Sciatic nerve (tissue), 2 donors: Measurements from ENCODE around the gene ZBTB16. TPM values are rescaled to one million over a fixed set of nuclear protein-coding genes. Genes with fewer than 3 reads are reported as not detected.
A peak's percentile ranks its signal among the peaks of the same experiment; 100 is the strongest.

Experiments
- ATAC-seq: fragments of 200-7000 bp; cut with Tn5 transposase; one replicate; pipeline ENCODE4 v1.9.1; 2020; ENCODE audit warnings: mild to moderate bottlenecking, moderate library complexity
- DNase-seq: peaks from one replicate; pipeline ENCODE4 v3.0.0-alpha.2; 2020; ENCODE audit warnings: low spot score
- intact Hi-C: fragments of 100-400 bp; cut with DNase I; formaldehyde crosslinking; loops from one replicate; pipeline ENCODE4 v1.14.2; 2022
- total RNA-seq: library from RNA; stranded (reverse); fragmentation: NEBNext Ultra II Directional; extraction: Animal tissue kit (Norgen Biotek cat#: 25700); gene quantifications from one replicate; pipeline ENCODE4 v1.2.1, GENCODE V29; 2021
- donor health status: DM: no; HTN: no; CAD: no.
- donor health status: DM: no; HTN: no; CAD: no.

The ZBTB16 gene
- total RNA-seq, 1 donor from 2014 or later, result 22.7 TPM

DNA sequence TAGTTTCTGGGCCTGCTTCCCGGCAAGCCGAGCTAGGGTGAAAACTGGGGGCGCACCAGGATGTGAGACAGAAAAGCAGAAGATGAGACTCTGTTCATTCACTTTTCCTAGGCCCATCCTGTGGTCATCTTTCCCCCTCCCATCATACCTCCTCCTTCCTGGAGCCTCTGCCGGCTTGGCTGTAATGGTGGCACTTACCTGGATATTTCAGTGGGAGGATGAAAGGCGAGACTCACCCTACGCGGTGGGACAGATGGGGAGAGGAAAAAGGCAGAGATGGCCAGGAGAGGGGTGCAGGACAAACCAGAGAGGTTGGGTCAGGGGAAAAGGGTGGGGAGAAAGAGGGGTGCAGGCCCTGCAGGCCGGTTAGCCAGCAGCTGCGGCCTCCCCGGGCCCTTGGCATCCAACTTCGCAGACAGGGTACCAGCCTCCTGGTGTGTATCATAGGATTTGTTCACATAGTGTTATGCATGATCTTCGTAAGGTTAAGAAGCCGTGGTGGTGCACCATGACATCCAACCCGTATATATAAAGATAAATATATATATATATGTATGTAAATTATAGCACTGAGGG is 195.1 kb downstream of the ZBTB16 start:
- ATAC-seq, result no peak
- intact Hi-C loops, result loop anchor here (5.0 kb wide), 1 partner anchor 197 kb away; the partner anchor contains the start of gene ZBTB16

DNA sequence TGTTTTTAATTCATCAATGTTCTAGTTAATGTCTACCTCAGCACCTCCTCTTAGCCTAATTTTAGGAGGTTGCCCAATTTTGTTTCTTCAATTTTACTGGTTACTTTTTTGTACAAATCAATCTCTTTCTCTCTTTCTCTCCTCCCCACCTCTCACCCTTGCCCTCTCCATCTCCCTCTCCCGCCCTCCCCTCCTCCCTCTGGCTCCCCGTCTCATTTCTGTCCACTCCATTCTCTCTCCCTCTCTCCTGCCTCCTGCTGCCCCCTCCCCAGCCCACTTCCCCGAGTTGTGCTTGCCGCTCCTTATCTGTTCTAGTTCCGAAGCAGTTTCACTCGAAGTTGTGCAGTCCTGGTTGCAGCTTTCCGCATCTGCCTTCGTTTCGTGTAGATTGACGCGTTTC is 195.8 kb downstream of the ZBTB16 start:
- no peak for DNase-seq
- intact Hi-C loops, result loop anchor here (5.0 kb wide), 1 partner anchor 198 kb away; the partner anchor contains the start of gene ZBTB16
- no peak for ATAC-seq

More for the DNA sequence above, 195.1 kb downstream of the ZBTB16 start:
- DNase-seq, result no peak

DNA sequence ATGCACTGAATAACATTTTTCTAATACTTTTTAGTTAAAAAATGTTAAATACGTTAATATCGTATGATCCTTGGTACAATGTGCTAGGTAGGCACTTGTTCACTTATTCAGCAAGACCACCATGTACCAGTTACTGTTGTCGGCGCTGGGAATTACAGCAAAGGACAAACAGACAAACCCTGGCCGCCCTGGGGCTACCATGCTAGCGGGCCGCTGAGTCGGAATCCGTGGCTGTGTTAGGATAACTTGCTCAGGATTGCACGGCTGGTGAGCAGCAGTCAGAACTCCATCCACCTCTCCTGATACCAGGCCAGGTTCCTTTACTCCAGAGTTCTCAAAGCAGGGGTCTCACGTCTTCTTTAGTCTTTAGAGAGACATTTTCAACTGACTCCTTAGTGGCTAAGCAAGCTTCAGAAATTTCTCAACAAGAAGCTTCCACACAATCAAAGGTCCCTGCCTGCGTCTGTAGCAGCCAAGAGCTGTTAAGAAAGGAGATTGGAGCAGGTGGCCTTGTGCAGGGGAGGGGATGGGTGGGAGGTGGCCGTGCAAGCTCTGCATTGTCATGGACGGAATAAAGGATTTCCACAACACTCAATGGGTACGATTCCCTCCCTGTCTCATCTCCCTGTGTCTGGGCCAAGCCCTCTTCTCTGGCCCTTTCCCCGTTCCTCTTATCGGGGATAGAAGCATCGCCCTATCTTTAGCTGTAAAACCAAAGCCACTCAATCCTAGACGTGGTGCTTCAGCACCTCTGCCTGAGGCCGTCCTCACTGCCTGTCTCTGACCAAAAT is 196.9 kb downstream of the ZBTB16 start:
- intact Hi-C loops, result loop anchor here (5.0 kb wide), 1 partner anchor 199 kb away; the partner anchor contains the start of gene ZBTB16
- DNase-seq (no peak), ATAC-seq (no peak)

GRCh38 chr11:114256967-114257286 is 197.4 kb downstream of the ZBTB16 start:
- DNase-seq (no peak), ATAC-seq (no peak)
- intact Hi-C loops, result loop anchor here (5.0 kb wide), 1 partner anchor 200 kb away; the partner anchor contains the start of gene ZBTB16

DNA sequence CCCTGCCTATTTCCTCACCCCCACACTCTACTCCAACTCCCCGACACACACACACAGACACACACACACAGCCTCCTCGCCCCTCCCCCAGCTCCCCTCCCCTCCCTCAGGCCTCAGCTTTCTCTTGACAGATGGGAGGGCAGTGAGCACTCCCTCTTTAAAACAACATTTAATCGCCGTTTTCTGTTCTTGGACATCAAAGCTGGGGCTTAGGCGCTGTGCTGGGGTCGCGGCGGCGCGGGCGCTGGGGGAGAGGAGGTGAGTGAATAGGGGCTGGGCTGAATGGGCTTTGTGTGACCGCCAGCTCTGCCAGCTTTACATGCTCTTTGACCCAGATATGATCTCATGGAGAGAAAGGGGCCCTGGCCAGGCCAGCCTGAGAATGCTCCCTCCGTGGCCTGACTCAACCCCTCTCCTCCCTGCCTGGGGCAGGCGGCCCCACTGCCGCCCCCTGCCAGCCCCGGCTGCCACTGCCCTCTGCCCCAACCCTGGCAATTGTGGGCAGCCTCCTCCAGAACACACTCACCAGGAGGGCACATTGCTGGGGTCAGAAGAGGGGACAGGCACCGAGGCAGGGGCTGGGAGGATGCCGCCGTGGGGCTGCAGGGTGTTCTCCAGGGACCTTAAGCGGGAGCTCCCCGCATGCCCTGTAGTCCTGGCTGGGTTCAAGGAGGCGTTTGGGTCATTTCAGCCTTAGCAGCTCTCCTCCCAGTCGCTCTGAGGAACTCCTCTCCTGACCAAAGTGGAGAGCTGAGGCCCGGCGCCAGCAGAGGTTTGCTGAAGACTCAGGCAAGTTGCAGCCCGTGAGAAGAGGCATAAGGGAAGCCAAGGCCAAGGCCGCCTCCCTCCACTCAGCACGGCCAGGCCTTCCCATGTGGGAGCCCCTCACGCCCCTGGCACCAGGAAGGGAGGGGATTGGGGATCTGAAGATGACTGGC is 198.4 kb downstream of the ZBTB16 start:
- peak; percentile 65 for ATAC-seq
- intact Hi-C loops, result loop anchor here (5.0 kb wide), 1 partner anchor 201 kb away; the partner anchor contains the start of gene ZBTB16
- DNase-seq, result peak; percentile 81

DNA sequence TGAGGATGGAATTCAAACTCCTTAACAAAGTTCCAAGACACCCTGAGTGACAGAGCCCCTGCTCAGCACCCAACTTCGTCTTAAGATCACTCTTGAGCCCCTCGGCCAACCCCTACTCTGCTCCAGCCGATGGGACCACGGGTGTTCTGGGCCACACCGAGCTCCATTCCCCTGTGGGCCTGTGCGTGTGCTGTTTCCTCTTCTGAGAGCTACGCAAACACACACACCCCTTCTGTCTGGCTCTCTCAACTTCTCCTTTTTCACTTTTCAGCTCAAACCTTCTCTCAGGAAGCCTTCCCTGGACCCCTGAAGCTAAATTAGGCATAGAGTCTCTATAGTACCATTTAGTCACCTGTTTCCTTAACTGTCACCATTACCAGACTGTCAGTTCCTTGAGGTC is 199.2 kb downstream of the ZBTB16 start:
- intact Hi-C loops, result loop anchor here (5.0 kb wide), 1 partner anchor 201 kb away; the partner anchor contains the start of gene ZBTB16
- ATAC-seq (peak; percentile 29), DNase-seq (no peak)

GRCh38 chr11:114259124-114259526 is 199.6 kb downstream of the ZBTB16 start:
- DNase-seq, result no peak
- intact Hi-C loops, result loop anchor here (5.0 kb wide), 1 partner anchor 202 kb away; the partner anchor contains the start of gene ZBTB16
- peak; percentile 20 for ATAC-seq

DNA sequence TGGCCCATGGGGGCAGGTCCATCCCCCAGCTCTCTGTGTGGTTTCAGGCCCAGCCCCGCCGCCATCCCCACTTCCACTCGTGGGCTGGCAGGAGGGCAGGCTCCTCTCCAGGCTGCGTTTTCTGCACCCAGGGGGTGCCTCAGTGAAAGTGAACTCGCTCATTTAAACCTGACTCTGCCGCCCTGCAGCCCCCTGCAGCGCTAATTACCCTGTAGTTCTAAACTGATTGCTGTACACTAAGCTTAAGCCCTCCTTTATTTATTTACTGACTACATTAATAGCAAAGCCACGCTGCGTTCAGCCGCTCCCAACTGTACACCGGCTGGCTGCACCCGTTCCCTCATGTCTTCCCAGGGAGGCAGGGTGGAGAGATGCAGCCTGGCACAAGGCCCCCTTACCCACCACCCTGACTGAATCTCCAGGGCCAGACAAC is 200.1 kb downstream of the ZBTB16 start:
- no peak for DNase-seq

GRCh38 chr11:114260077-114260476 is 200.6 kb downstream of the ZBTB16 start:
- intact Hi-C loops, result loop anchor here (5.0 to 10.0 kb wide), 3 partner anchors 228 to 368 kb away; no protein-coding TSS in a partner anchor
- no peak for ATAC-seq
- no peak for DNase-seq

More for the DNA sequence above, 200.1 kb downstream of the ZBTB16 start:
- intact Hi-C loops, result loop anchor here (5.0 kb wide), 1 partner anchor 202 kb away; the partner anchor contains the start of gene ZBTB16
- no peak for ATAC-seq

DNA sequence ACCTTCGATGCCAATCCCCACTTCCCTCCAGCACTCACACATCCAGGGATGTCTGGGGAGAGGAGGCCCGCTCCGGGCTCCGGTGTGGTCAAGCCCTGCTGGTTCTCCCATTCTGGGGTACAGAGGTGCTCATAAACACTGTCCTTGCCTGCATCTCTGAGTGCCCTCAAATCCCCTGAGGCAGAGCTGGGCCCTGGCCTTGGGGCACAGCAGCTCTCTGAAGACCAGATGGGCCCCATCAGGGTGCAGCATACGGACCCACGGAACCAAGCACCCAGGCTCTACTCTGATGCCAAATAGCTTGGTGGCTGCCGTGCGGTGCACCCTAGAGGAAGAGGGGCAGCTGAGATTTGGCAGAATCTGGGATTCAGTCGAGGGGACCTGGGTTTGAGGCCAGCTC is 201.0 kb downstream of the ZBTB16 start:
- DNase-seq (no peak), ATAC-seq (peak; percentile 0)
- intact Hi-C loops, result loop anchor here (5.0 to 10.0 kb wide), 3 partner anchors 228 to 368 kb away; no protein-coding TSS in a partner anchor

DNA sequence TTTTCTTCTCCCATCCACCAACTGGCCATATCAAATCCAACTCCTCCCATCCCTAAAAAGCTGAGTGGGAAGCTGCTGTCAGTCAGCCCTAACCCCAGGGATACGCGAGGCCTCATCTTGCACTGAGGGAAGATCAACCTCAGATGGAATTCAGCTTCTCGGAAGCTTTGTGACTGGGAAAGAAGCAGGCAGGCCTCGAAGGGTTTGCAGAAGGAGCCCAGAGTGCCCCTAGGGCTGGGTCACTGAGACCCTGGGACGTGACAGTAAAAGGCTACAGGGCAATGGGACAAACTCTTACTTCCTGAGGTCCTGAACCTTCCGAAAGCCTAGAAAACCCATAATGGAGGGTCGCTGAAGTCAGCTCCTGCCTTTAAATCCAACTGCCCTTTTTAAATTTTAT is 202.3 kb downstream of the ZBTB16 start:
- intact Hi-C loops, result loop anchor here (5.0 to 10.0 kb wide), 3 partner anchors 229 to 369 kb away; no protein-coding TSS in a partner anchor
- ATAC-seq, result no peak
- DNase-seq, result no peak

GRCh38 chr11:114262681-114263512 is 203.4 kb downstream of the ZBTB16 start:
- ATAC-seq (peak; percentile 43), DNase-seq (no peak)
- intact Hi-C loops, result loop anchor here (5.0 to 10.0 kb wide), 3 partner anchors 231 to 371 kb away; no protein-coding TSS in a partner anchor

- intact Hi-C loops, result loop anchor here (5.0 to 10.0 kb wide), 3 partner anchors 231 to 371 kb away; no protein-coding TSS in a partner anchor
- ATAC-seq (no peak), DNase-seq (no peak)
These were observed 204.1 kb downstream of the ZBTB16 start for GRCh38 chr11:114263513-114264170.

- ATAC-seq (no peak), DNase-seq (no peak)
- intact Hi-C loops, result loop anchor here (5.0 to 10.0 kb wide), 3 partner anchors 232 to 372 kb away; no protein-coding TSS in a partner anchor
These were observed 204.9 kb downstream of the ZBTB16 start for GRCh38 chr11:114264381-114264780.

DNA sequence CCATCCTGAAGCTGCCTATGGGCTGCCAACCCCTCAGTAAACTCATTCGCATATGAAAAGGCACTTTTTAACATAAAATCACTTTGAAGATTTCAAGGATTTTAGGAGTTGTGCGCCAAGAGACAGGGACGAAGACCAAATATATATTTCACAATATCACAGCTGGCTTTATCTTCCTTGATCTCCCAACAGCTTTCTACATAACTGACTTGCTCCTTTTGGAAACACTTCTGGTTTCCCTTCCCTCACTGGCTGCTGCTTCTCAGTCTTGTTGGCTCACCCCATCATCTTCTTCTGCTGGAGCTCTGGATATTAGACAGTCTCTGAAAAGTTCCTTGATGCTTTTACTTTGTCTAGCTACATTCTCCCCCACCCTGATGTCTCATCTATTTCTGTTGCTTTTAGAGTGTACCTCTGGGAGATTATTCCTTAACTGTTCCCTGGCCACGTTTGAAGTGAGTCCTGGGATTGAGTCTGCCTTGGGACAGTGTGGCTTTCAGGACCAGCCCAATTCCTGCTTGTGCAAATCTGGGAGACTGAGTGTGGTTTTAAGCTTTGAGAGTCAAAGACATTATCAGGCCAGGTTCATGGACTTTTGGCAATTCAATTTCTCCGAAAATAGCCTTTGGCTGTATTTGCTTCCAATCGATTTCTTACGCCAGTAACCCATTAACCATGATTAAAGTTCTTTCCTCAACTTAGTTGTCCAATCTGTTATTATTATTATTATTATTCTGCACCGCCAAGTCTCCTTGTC is 205.8 kb downstream of the ZBTB16 start:
- intact Hi-C loops, result loop anchor here (10.0 kb wide), 1 partner anchor 270 kb away; no protein-coding TSS in a partner anchor
- DNase-seq (no peak), ATAC-seq (no peak)

GRCh38 chr11:114269498-114269897 is 210.0 kb downstream of the ZBTB16 start:
- ATAC-seq, result no peak
- intact Hi-C loops, result loop anchor here (10.0 kb wide), 1 partner anchor 275 kb away; no protein-coding TSS in a partner anchor
- no peak for DNase-seq
